Testis (tissue), 3 donors: ENCODE measurements around the gene USP35. TPM values are rescaled to one million over a fixed set of nuclear protein-coding genes. Genes with fewer than 3 reads are reported as not detected.

Experiments
- DNase-seq: peaks from one replicate; pipeline ENCODE4 v3.0.0-alpha.2; 2019
- H3K27ac ChIP-seq, 2 donors: fragments of 200-600 bp; sonication (generic); one replicate each; pipeline ENCODE4 v1.5.1; 2019
- H3K27me3 ChIP-seq: fragments of 200-600 bp; sonication (generic); one replicate; pipeline ENCODE4 v1.5.1; 2019
- H3K36me3 ChIP-seq: fragments of 200-600 bp; sonication (generic); one replicate; pipeline ENCODE4 v1.5.1; 2017; ENCODE audit warnings: low read depth; ENCODE audit errors: missing control alignments
- H3K4me1 ChIP-seq: fragments of 200-600 bp; sonication (generic); one replicate; pipeline ENCODE4 v1.5.1; 2019
- H3K4me3 ChIP-seq, 2 donors: fragments of 200-600 bp; sonication (generic); one replicate each; pipeline ENCODE4 v1.5.1; 2017 to 2019
- H3K9me3 ChIP-seq: fragments of 200-600 bp; sonication (generic); one replicate; pipeline ENCODE4 v1.5.1; 2017
- POLR2A ChIP-seq: fragments of 450-650 bp; IDR thresholded peaks from one replicate; pipeline ENCODE4 v1.6.1; 2017; ENCODE audit warnings: antibody characterized with exemption, mild to moderate bottlenecking, moderate library complexity
- WGBS, 2 donors: methylation state at CpG; one replicate each; pipeline ENCODE4 v1.1.5; 2018; 5-methylcytosine and 5-hydroxymethylcytosine counted together
- intact Hi-C: fragments of 100-400 bp; cut with DNase I; formaldehyde crosslinking; loops from one replicate; pipeline ENCODE4 v1.15.1; 2023; ENCODE audit warnings: low total_unique reads
- polyA plus RNA-seq: library from polyadenylated mRNA; stranded (reverse); fragments of 350-450 nt; fragmentation: Illumina TruSeq; extraction: RNeasy Lipid Tissue Mini Kit (QIAGEN cat#74804); gene quantifications from one replicate; pipeline ENCODE4 v1.2.3, GENCODE V29; 2014; ENCODE audit warnings: low read depth, low replicate concordance; ENCODE audit not compliant: insufficient read depth
- total RNA-seq, 2 donors: library from RNA; depleted of rRNA; stranded (reverse); fragments of >200 nt; gene quantifications; one replicate each; pipeline ENCODE4 v1.2.3, GENCODE V29; 2016
- TF ChIP-seq, protein P1 (sequence below), 3 experiments: fragments of 450-650 bp in 2 of 3; fragments of 200-600 bp in 1 of 3; sonication (generic) in 1 of 3; IDR thresholded peaks; one replicate each; pipeline ENCODE4 v1.5.1; 2016 to 2019; ENCODE audit warnings: antibody characterized with exemption in 3 of 3, mild to moderate bottlenecking in 2 of 3, moderate library complexity in 1 of 3

The USP35 gene
- total and polyA plus RNA-seq, 3 donors from 2014 or later = 10.5 to 33.5 (median 25.8) TPM

DNA sequence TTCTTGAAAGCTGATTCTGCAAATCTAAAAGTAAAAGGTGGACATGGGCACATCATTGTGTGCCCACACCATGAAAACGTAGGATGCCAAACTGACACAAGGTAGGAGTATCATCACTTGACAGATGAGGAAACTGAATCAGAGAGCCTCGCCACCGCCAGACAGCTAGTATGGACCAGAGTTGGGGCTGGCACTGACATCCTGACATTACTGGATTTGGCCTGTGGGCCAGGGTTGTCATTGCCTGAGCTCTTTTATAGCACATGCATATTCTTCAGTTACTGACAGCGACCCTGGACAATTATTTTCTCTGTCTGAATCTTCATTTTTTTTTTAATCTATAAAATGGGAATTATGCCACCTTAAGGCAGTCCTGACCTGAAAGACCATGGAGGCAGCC, 16.5 kb downstream of the USP35 start:
- no peak for TF ChIP-seq POLR2A
- TF ChIP-seq, protein P1, sequence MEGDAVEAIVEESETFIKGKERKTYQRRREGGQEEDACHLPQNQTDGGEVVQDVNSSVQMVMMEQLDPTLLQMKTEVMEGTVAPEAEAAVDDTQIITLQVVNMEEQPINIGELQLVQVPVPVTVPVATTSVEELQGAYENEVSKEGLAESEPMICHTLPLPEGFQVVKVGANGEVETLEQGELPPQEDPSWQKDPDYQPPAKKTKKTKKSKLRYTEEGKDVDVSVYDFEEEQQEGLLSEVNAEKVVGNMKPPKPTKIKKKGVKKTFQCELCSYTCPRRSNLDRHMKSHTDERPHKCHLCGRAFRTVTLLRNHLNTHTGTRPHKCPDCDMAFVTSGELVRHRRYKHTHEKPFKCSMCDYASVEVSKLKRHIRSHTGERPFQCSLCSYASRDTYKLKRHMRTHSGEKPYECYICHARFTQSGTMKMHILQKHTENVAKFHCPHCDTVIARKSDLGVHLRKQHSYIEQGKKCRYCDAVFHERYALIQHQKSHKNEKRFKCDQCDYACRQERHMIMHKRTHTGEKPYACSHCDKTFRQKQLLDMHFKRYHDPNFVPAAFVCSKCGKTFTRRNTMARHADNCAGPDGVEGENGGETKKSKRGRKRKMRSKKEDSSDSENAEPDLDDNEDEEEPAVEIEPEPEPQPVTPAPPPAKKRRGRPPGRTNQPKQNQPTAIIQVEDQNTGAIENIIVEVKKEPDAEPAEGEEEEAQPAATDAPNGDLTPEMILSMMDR (IDR thresholded peaks at IDR 0.05) = no peak
- no peak for DNase-seq
- Histone ChIP-seq H3K4me1 (no peaks in the 10 kb centered on the region), H3K4me3 (no peak overlapping the region), H3K36me3 (peaks cover 5% of the 10 kb centered on the region), H3K27me3 (no peaks in the 10 kb centered on the region), H3K9me3 (no peaks in the 10 kb centered on the region), H3K27ac (no peak overlapping the region)
- intact Hi-C loops = no loop called here
- WGBS, 2 donors = 92 to 94% methylated on average over 4 of the region's 4 CpGs

DNA sequence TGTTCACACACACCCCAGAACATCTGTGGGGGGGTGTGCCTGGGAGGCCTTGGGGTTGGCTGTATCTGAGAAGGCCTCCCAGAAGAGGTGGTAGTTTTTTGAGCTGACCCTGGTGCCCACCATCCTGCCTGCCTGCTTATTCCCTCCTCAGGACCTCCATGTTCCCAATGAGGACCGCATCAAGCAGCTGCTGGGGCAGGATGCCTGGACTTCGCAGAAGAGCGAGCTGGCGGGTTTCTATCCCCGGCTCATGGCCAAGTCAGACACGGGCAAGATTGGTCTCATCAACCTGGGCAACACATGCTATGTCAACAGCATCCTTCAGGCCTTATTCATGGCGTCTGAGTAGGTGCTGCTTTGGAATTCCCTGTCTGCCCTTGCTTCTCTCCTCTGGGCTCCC, 17.0 kb downstream of the USP35 start:
- TF ChIP-seq, protein P1 (IDR thresholded peaks at IDR 0.05) = no peak
- no peak for TF ChIP-seq POLR2A
- no peaks in the 10 kb centered on the region for H3K9me3 ChIP-seq
- H3K27ac ChIP-seq = no peak overlapping the region
- H3K27me3 ChIP-seq = no peaks in the 10 kb centered on the region
- peaks cover 5% of the 10 kb centered on the region for H3K36me3 ChIP-seq
- 95 to 100% methylated on average over 6 to 7 of the region's 7 CpGs for WGBS, 2 donors
- H3K4me1 ChIP-seq = no peaks in the 10 kb centered on the region
- no peak overlapping the region for H3K4me3 ChIP-seq
- intact Hi-C loops = no loop called here
- no peak for DNase-seq

DNA sequence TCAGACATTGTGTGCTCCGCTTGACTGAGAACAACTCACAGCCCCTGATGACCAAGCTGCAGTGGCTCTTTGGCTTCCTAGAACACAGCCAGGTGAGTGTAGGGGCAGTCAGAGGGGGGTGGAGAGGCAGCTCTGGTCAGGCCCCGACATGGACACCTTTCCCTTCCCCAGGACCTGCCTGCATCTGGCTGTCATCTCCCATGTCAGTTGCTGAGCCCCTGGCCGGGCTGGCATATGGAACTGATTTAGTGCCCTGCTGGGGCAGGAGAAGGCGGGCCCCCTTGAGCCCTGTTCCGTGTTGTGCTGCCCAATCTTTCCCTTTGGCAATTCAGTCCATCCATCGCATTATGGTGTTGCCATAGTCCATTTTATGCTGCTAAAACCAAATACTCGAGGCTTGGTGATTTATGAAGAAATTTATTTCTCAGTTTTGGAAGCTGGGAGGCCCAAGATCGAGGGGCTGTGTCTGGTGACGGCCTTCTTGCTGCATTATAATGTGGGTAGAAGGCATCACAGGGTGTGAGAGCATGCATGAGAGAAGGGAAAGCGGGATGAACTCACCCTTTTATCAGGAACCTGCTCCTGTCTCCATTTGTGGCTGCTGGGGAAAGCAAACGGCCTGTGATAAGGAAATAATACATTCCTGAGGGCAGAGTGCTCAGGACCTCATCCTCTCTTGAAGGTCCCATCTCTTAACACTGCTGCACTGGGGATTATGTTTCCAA, 19.0 kb downstream of the USP35 start:
- DNase-seq = no peak
- H3K27me3 ChIP-seq = no peaks in the 10 kb centered on the region
- TF ChIP-seq, protein P1 (IDR thresholded peaks at IDR 0.05) = no peak
- no peak for TF ChIP-seq POLR2A

DNA sequence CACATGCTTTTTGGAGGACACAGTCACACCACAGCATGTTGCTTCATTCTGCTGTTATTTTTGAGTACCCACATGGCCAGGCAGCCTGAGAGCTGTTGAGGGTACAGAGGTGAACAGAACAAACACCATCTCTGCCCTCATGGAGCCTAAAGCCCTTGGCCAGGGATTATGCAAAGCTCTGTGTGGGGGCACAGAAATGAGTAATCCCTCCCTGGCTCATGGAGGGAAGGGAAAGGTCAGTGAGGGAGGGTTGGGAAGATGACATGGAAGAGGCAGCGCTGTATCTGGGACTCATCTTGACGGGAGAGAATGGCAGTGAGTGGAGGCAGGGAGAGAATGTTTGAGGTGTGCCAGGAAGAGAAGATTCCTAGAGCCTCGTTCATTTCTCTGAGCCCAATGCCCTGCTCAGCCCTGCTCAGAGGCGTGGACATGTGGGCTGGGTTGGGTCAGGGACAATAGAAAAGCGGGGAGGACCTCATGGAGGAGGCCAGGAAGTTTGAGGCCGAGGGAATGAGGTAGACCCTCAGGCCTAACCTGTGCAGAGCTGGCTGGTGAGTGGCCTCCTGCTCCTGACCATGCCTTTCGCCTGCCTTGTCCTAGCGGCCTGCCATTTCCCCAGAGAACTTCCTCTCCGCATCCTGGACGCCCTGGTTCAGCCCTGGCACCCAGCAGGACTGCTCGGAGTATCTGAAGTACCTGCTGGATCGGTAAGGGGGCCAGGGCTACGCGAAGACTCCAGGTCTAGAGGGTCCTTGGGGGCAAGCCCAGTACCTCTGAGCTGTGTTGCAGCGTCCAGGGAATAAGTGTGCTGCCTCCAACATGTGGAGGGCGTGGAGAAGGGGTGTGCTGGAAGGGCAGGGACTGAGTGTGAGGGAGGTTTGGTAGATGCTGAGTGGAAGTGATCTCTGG, 19.8 kb downstream of the USP35 start:
- DNase-seq = no peak
- Histone ChIP-seq H3K36me3 (peaks cover 5% of the 10 kb centered on the region), H3K4me1 (no peaks in the 10 kb centered on the region), H3K27me3 (no peaks in the 10 kb centered on the region), H3K4me3 (no peak overlapping the region), H3K9me3 (no peaks in the 10 kb centered on the region), H3K27ac (no peak overlapping the region)
- WGBS, 2 donors = 85 to 89% methylated on average over 16 of the region's 16 CpGs
- intact Hi-C loops = no loop called here
- TF ChIP-seq, protein P1 (IDR thresholded peaks at IDR 0.05) = no peak
- TF ChIP-seq POLR2A = no peak

More for the DNA sequence above, 19.0 kb downstream of the USP35 start:
- 87 to 90% methylated on average over 11 of the region's 11 CpGs for WGBS, 2 donors
- Histone ChIP-seq H3K36me3 (peaks cover 5% of the 10 kb centered on the region), H3K4me1 (no peaks in the 10 kb centered on the region), H3K27ac (no peak overlapping the region), H3K4me3 (no peak overlapping the region), H3K9me3 (no peaks in the 10 kb centered on the region)
- intact Hi-C loops = no loop called here
